Activated CD8-positive, alpha-beta T cell treated with anti-CD3 and anti-CD28 coated beads, Interleukin-2, amount 10 ng/mL, durations not matched to agents 7 days and 5 days (primary cell): Measurements from ENCODE around the gene FEM1C. TPM values are rescaled to one million over a fixed set of nuclear protein-coding genes. Genes with fewer than 3 reads are reported as not detected.

Source experiments
- ATAC-seq: fragments of 150-1000 bp; cut with Tn5 transposase; one replicate; pipeline ENCODE4 v1.10.0; 2021; ENCODE audit warnings: moderate library complexity
- CTCF ChIA-PET: fragments of 350-600 bp; sonication (Branson Sonifier 250); formaldehyde crosslinking; loops from one replicate; lab custom pipeline; 2021; ENCODE audit warnings: antibody characterized with exemption; lab: Charles Lee
- POLR2A ChIA-PET: fragments of 350-600 bp; sonication (Branson Sonifier 250); formaldehyde crosslinking; loops from one replicate; lab custom pipeline; 2021; ENCODE audit warnings: antibody characterized with exemption; lab: Charles Lee
- DNase-seq: peaks from one replicate; pipeline ENCODE4 v3.0.0-alpha.2; 2020
- H3K27ac Mint-ChIP-seq: one replicate; pipeline ENCODE4 v1.8.0; 2021; ENCODE audit warnings: mild to moderate bottlenecking, mixed read lengths
- H3K27me3 Mint-ChIP-seq: one replicate; pipeline ENCODE4 v1.8.0; 2021; ENCODE audit warnings: low read depth, mixed read lengths
- H3K36me3 Mint-ChIP-seq: one replicate; pipeline ENCODE4 v1.8.0; 2021; ENCODE audit warnings: low read depth, mixed read lengths
- H3K4me1 Mint-ChIP-seq: one replicate; pipeline ENCODE4 v1.8.0; 2021; ENCODE audit warnings: low read depth, mixed read lengths
- H3K4me3 Mint-ChIP-seq: one replicate; pipeline ENCODE4 v1.8.0; 2021; ENCODE audit warnings: mild to moderate bottlenecking, mixed read lengths
- H3K9me3 Mint-ChIP-seq: one replicate; pipeline ENCODE4 v1.8.0; 2022; ENCODE audit warnings: mixed read lengths; ENCODE audit not compliant: insufficient read depth
- total RNA-seq, 2 experiments: library from RNA; stranded (reverse); gene quantifications; one replicate each; pipeline ENCODE4 v1.2.3, GENCODE V29; 2021

The FEM1C gene
- total RNA-seq, 2 experiments from 2014 or later: 13.6 to 15.0 TPM

DNA sequence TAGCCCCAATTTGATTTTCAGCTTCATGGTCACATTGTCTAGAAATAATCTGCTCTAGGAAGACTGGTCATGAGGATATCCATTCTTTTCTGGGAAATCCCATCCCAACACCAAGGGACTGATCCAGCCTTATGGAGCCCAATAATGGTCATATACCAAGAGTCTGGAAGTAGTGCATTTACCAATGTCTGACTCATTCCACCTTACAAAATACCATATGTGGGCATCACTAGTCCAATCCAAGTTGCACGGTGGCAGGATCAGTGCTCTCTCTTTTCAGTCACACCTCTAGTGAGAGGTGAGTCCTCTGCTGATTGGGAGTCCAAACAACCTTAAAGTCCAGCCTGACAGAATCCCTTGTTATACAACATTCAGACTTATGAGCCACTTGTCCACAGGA is 73.7 kb downstream of the FEM1C start:
- no peaks in the 10 kb centered on the region for H3K4me1 Mint-ChIP-seq
- no peaks in the 10 kb centered on the region for H3K36me3 Mint-ChIP-seq
- no peak overlapping the region for H3K4me3 Mint-ChIP-seq
- no peak overlapping the region for H3K27ac Mint-ChIP-seq
- H3K9me3 Mint-ChIP-seq: no peaks in the 10 kb centered on the region
- POLR2A ChIA-PET: no interaction called here
- ATAC-seq: no peak
- CTCF ChIA-PET: no interaction called here
- peaks cover 21% of the 10 kb centered on the region for H3K27me3 Mint-ChIP-seq
- DNase-seq: no peak

Other genes starting within 250 kb of the FEM1C start
- under 1 TPM; 0.50 to 0.71 TPM for gene CCDC112, start 248.1 kb downstream of the FEM1C start, total RNA-seq
- under 1 TPM; 0.47 to 0.55 TPM for gene TICAM2, start 57.7 kb upstream of the FEM1C start, total RNA-seq
- 10 to 100 TPM; 40.5 to 48.9 TPM for gene TMED7, start 81.3 kb upstream of the FEM1C start, total RNA-seq